Trophoblast cell (in vitro differentiated cells and primary cell): ENCODE data around the gene MYD88.

ENCODE experiments used
- DNase-seq, 2 donors: peaks; one replicate each; pipeline ENCODE4 v3.0.0-alpha.2; 2016
- H2AFZ ChIP-seq: 2 replicates; pipeline ENCODE4 v1.6.1; 2013; ENCODE audit warnings: low read length, moderate library complexity, mild to moderate bottlenecking; ENCODE audit not compliant: insufficient read depth, poor library complexity
- H2AK5ac ChIP-seq: 2 replicates; pipeline ENCODE4 v1.6.1; 2013; ENCODE audit warnings: mild to moderate bottlenecking, low read length
- H2BK120ac ChIP-seq: 2 replicates; pipeline ENCODE4 v1.6.1; 2013; ENCODE audit warnings: low read length, mild to moderate bottlenecking, moderate library complexity; ENCODE audit not compliant: insufficient read depth, poor library complexity
- H2BK12ac ChIP-seq: 2 replicates; pipeline ENCODE4 v1.6.1; 2013; ENCODE audit warnings: mild to moderate bottlenecking, low read length, moderate library complexity
- H2BK5ac ChIP-seq: 2 replicates; pipeline ENCODE4 v1.6.1; 2013; ENCODE audit warnings: low read length, low read depth, moderate library complexity, mild to moderate bottlenecking; ENCODE audit not compliant: poor library complexity
- H3K14ac ChIP-seq: 2 replicates; pipeline ENCODE4 v1.6.1; 2013; ENCODE audit warnings: mild to moderate bottlenecking, low read length
- H3K18ac ChIP-seq: 2 replicates; pipeline ENCODE4 v1.6.1; 2013; ENCODE audit warnings: mild to moderate bottlenecking, low read length
- H3K23ac ChIP-seq: 2 replicates; pipeline ENCODE4 v1.6.1; 2013; ENCODE audit warnings: low read length
- H3K27ac ChIP-seq: 2 replicates; pipeline ENCODE4 v1.5.1; 2013; ENCODE audit warnings: low read depth, mild to moderate bottlenecking, inconsistent platforms, low read length, moderate library complexity
- H3K27me3 ChIP-seq: 2 replicates; pipeline ENCODE4 v1.6.1; 2013; ENCODE audit warnings: inconsistent platforms, mild to moderate bottlenecking, low read length, moderate library complexity; ENCODE audit not compliant: insufficient read depth
- H3K36me3 ChIP-seq, 2 experiments: 1 replicate in 1 of 2; 2 replicates in 1 of 2; pipeline ENCODE4 v1.6.1; 2013; ENCODE audit warnings: low read length in 2 of 2, mild to moderate bottlenecking in 2 of 2, moderate library complexity in 1 of 2; ENCODE audit not compliant: insufficient read depth in 2 of 2, control insufficient read depth in 1 of 2
- H3K4ac ChIP-seq: 2 replicates; pipeline ENCODE4 v1.6.1; 2013; ENCODE audit warnings: low read depth, mild to moderate bottlenecking, low read length, moderate library complexity
- H3K4me1 ChIP-seq, 2 experiments: 1 replicate in 1 of 2; 2 replicates in 1 of 2; pipeline ENCODE4 v1.6.1; 2013; ENCODE audit warnings: low read length in 2 of 2, mild to moderate bottlenecking in 2 of 2, moderate library complexity in 1 of 2; ENCODE audit not compliant: insufficient read depth in 2 of 2, control insufficient read depth in 1 of 2
- H3K4me2 ChIP-seq: 2 replicates; pipeline ENCODE4 v1.6.1; 2013; ENCODE audit warnings: inconsistent platforms, mild to moderate bottlenecking, low read length, moderate library complexity
- H3K4me3 ChIP-seq: 2 replicates; pipeline ENCODE4 v1.5.1; 2013; ENCODE audit warnings: mild to moderate bottlenecking, low read depth, low read length, inconsistent platforms
- H3K79me1 ChIP-seq: one replicate; pipeline ENCODE4 v1.6.1; 2013; ENCODE audit warnings: low read length
- H3K79me2 ChIP-seq: 2 replicates; pipeline ENCODE4 v1.6.1; 2013; ENCODE audit warnings: low read length, mild to moderate bottlenecking; ENCODE audit not compliant: control insufficient read depth, insufficient read depth, poor library complexity
- H3K9ac ChIP-seq: 2 replicates; pipeline ENCODE4 v1.6.1; 2013; ENCODE audit warnings: mild to moderate bottlenecking, low read length
- H3K9me3 ChIP-seq: 2 replicates; pipeline ENCODE4 v1.6.1; 2013; ENCODE audit warnings: low read depth, mild to moderate bottlenecking, control low read depth, inconsistent platforms, low read length; ENCODE audit not compliant: insufficient read depth
- H4K12ac ChIP-seq: 2 replicates; pipeline ENCODE4 v1.6.1; 2013; ENCODE audit warnings: low read depth, mild to moderate bottlenecking, low read length, moderate library complexity
- H4K8ac ChIP-seq: 2 replicates; pipeline ENCODE4 v1.6.1; 2013; ENCODE audit warnings: low read depth, mild to moderate bottlenecking, low read length, moderate library complexity
- H4K91ac ChIP-seq: one replicate; pipeline ENCODE4 v1.6.1; 2013; ENCODE audit warnings: low read depth, mild to moderate bottlenecking, low read length, moderate library complexity
- WGBS: extraction: QIAGEN DNeasy Blood & Tissue Kit; methylation state at CpG from one replicate; pipeline ENCODE4 v1.1.7; 2013; ENCODE audit warnings: missing lambda C conversion rate; ENCODE audit not compliant: insufficient read length, insufficient coverage; ENCODE audit errors: extremely low coverage; 5-methylcytosine and 5-hydroxymethylcytosine counted together

Gene MYD88

DNA sequence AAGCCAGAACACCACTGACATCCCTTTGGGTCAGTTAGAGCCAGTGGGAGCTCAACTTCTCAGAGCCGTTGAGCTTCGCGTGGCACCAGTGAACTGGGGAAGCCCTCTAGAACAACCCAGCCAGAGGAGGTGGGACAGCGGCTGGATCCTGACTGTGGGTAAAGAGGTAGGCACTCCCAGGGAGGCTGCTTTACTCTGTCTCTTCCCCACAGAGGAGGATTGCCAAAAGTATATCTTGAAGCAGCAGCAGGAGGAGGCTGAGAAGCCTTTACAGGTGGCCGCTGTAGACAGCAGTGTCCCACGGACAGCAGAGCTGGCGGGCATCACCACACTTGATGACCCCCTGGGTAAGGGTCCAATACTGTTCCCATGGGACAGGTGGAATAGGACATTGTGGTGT, 1.2 kb downstream of the MYD88 start:
- peaks cover 14% of the 10 kb centered on the region for H3K79me2 ChIP-seq
- no peaks in the 10 kb centered on the region for H3K27me3 ChIP-seq
- H3K4me1 ChIP-seq, result peaks cover 21 to 32% of the 10 kb centered on the region in 2 experiments
- H4K91ac ChIP-seq, result no peak overlapping the region
- no peak overlapping the region for H3K9ac ChIP-seq
- peak overlapping the region; percentile 32 for H2AK5ac ChIP-seq
- H3K9me3 ChIP-seq, result no peaks in the 10 kb centered on the region
- no peak overlapping the region for H3K23ac ChIP-seq
- no peak overlapping the region for H2BK12ac ChIP-seq
- no peak for DNase-seq
- no peak overlapping the region for H2BK120ac ChIP-seq
- no peak overlapping the region for H3K4me3 ChIP-seq
- H4K12ac ChIP-seq, result no peak overlapping the region
- H3K4ac ChIP-seq, result no peak overlapping the region
- no peak overlapping the region for H2BK5ac ChIP-seq
- H4K8ac ChIP-seq, result no peak overlapping the region
- no peak overlapping the region for H3K4me2 ChIP-seq
- H3K27ac ChIP-seq, result no peak overlapping the region
- H2AFZ ChIP-seq, result no peak overlapping the region
- peaks cover 14 to 18% of the 10 kb centered on the region in 2 experiments for H3K36me3 ChIP-seq
- H3K14ac ChIP-seq, result no peak overlapping the region
- H3K18ac ChIP-seq, result no peak overlapping the region
- WGBS, result no CpG with 5 or more reads among the region's 7 CpGs
- peaks cover 20% of the 10 kb centered on the region for H3K79me1 ChIP-seq

DNA sequence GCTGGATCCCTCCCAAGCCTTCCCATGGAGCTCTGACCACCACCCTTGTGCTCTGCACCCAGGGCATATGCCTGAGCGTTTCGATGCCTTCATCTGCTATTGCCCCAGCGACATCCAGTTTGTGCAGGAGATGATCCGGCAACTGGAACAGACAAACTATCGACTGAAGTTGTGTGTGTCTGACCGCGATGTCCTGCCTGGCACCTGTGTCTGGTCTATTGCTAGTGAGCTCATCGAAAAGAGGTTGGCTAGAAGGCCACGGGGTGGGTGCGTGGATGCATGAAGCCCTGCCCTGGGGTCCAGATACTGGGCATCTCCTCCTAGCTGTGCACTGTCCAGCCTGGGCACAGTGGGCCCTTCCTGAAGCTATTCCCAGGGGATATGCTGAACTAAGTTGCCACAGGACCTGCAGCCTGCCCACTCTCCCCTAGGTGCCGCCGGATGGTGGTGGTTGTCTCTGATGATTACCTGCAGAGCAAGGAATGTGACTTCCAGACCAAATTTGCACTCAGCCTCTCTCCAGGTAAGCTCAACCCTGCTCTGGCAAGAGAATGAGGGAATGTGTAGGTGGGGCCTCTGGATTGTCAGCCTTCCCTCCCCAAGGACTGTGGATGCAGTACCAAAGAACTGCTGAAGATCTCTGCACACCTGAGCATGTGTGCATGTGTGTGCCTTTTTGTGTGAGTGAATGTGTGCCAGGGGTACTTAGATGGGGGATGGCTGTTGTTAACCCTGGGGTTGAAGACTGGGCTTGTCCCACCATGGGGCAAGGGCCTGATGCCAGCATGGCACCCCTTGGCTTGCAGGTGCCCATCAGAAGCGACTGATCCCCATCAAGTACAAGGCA, 2.1 kb downstream of the MYD88 start:
- H3K27me3 ChIP-seq, result no peaks in the 10 kb centered on the region
- H3K4me1 ChIP-seq, result peaks cover 21 to 29% of the 10 kb centered on the region in 2 experiments
- peaks cover 14 to 18% of the 10 kb centered on the region in 2 experiments for H3K36me3 ChIP-seq
- H3K4ac ChIP-seq, result no peak overlapping the region
- WGBS, result no CpG with 5 or more reads among the region's 13 CpGs
- no peak overlapping the region for H4K12ac ChIP-seq
- H2BK5ac ChIP-seq, result no peak overlapping the region
- no peak overlapping the region for H2BK120ac ChIP-seq
- H3K4me3 ChIP-seq, result no peak overlapping the region
- no peak overlapping the region for H3K27ac ChIP-seq
- no peak overlapping the region for H3K9ac ChIP-seq
- H2AK5ac ChIP-seq, result no peak overlapping the region
- no peak overlapping the region for H4K91ac ChIP-seq
- H3K9me3 ChIP-seq, result no peaks in the 10 kb centered on the region
- no peak for DNase-seq
- H3K4me2 ChIP-seq, result no peak overlapping the region
- H2BK12ac ChIP-seq, result no peak overlapping the region
- H3K79me2 ChIP-seq, result peaks cover 14% of the 10 kb centered on the region
- no peak overlapping the region for H3K14ac ChIP-seq
- no peak overlapping the region for H2AFZ ChIP-seq
- no peak overlapping the region for H3K18ac ChIP-seq
- H3K23ac ChIP-seq, result no peak overlapping the region
- peaks cover 20% of the 10 kb centered on the region for H3K79me1 ChIP-seq
- H4K8ac ChIP-seq, result no peak overlapping the region

DNA sequence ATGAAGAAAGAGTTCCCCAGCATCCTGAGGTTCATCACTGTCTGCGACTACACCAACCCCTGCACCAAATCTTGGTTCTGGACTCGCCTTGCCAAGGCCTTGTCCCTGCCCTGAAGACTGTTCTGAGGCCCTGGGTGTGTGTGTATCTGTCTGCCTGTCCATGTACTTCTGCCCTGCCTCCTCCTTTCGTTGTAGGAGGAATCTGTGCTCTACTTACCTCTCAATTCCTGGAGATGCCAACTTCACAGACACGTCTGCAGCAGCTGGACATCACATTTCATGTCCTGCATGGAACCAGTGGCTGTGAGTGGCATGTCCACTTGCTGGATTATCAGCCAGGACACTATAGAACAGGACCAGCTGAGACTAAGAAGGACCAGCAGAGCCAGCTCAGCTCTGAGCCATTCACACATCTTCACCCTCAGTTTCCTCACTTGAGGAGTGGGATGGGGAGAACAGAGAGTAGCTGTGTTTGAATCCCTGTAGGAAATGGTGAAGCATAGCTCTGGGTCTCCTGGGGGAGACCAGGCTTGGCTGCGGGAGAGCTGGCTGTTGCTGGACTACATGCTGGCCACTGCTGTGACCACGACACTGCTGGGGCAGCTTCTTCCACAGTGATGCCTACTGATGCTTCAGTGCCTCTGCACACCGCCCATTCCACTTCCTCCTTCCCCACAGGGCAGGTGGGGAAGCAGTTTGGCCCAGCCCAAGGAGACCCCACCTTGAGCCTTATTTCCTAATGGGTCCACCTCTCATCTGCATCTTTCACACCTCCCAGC, 2.9 kb downstream of the MYD88 start:
- no CpG with 5 or more reads among the region's 7 CpGs for WGBS
- Histone ChIP-seq H3K36me3 (peaks cover 14 to 18% of the 10 kb centered on the region in 2 experiments), H3K79me2 (peaks cover 11% of the 10 kb centered on the region), H3K4me3 (no peak overlapping the region), H2BK120ac (no peak overlapping the region), H3K9me3 (peaks cover 2% of the 10 kb centered on the region), H4K91ac (no peak overlapping the region), H4K12ac (no peak overlapping the region), H2BK5ac (no peak overlapping the region), H3K79me1 (peaks cover 20% of the 10 kb centered on the region), H3K14ac (no peak overlapping the region), H3K9ac (no peak overlapping the region), H3K4ac (no peak overlapping the region), H2AFZ (no peak overlapping the region), H4K8ac (no peak overlapping the region), H2BK12ac (no peak overlapping the region), H3K4me2 (no peak overlapping the region), H3K27me3 (no peaks in the 10 kb centered on the region), H3K27ac (no peak overlapping the region), H3K4me1 (peaks cover 21 to 26% of the 10 kb centered on the region in 2 experiments), H3K18ac (no peak overlapping the region), H3K23ac (no peak overlapping the region), H2AK5ac (no peak overlapping the region)
- no peak for DNase-seq

DNA sequence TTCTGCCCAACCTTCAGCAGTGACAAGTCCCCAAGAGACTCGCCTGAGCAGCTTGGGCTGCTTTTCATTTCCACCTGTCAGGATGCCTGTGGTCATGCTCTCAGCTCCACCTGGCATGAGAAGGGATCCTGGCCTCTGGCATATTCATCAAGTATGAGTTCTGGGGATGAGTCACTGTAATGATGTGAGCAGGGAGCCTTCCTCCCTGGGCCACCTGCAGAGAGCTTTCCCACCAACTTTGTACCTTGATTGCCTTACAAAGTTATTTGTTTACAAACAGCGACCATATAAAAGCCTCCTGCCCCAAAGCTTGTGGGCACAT, 3.5 kb downstream of the MYD88 start:
- H3K14ac ChIP-seq, result no peak overlapping the region
- peaks cover 9% of the 10 kb centered on the region for H3K79me2 ChIP-seq
- no peak for DNase-seq
- H3K27ac ChIP-seq, result no peak overlapping the region
- no peak overlapping the region for H3K4me2 ChIP-seq
- H3K27me3 ChIP-seq, result no peaks in the 10 kb centered on the region
- H4K91ac ChIP-seq, result no peak overlapping the region
- no peak overlapping the region for H2BK120ac ChIP-seq
- no peak overlapping the region for H2AK5ac ChIP-seq
- H3K79me1 ChIP-seq, result peaks cover 16% of the 10 kb centered on the region
- no peak overlapping the region for H2BK12ac ChIP-seq
- no peak overlapping the region for H3K9ac ChIP-seq
- no peak overlapping the region for H2BK5ac ChIP-seq
- no peak overlapping the region for H3K4me3 ChIP-seq
- no peak overlapping the region for H4K12ac ChIP-seq
- H3K9me3 ChIP-seq, result peaks cover 2% of the 10 kb centered on the region
- H3K36me3 ChIP-seq, result peaks cover 14 to 18% of the 10 kb centered on the region in 2 experiments
- no peak overlapping the region for H3K23ac ChIP-seq
- WGBS, result no CpG with 5 or more reads among the region's 2 CpGs
- H2AFZ ChIP-seq, result no peak overlapping the region
- H3K4me1 ChIP-seq, result peaks cover 21 to 26% of the 10 kb centered on the region in 2 experiments
- no peak overlapping the region for H3K18ac ChIP-seq
- H3K4ac ChIP-seq, result no peak overlapping the region
- H4K8ac ChIP-seq, result no peak overlapping the region
